Measurements from ENCODE around the gene GALNT9.

DNA sequence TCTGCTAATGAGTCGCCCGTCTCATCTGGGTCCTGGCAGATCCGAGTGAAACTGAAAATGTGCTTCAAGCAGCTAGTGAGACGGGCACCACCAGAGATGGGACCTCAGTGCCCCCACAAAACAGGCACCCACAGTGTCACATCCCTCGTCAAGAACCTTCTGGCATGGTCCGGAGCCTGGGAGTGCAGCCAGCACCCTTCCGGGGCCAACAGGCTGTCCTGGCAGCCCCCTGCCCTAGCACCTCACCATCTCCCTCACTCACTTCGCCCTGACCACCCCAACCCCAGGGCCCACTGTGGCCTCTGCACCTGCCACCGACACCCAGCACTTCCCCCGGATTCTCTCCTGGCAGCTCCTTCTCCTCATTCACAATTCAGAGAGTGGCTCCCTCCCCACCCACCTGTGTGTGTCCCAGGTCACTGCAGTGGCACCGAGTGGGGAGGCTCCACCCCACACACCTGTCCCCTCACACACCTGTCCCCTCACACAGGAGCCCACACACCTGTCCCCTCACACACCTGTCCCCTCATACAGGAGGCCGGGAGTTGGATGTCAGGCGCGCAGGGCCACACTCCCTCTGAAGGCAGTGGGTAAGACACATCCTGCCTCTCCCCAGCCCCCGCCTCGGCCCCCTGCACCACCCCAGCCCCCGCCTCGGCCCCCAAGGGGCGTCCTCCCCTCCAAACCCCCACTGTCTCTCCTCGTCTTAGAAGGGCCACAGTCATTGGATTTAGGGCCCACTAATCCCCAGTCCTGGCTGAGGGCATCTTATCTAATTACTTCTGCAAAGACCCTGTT lies 7.9 kb downstream of the GALNT9 start:
- TF ChIP-seq, protein P1, sequence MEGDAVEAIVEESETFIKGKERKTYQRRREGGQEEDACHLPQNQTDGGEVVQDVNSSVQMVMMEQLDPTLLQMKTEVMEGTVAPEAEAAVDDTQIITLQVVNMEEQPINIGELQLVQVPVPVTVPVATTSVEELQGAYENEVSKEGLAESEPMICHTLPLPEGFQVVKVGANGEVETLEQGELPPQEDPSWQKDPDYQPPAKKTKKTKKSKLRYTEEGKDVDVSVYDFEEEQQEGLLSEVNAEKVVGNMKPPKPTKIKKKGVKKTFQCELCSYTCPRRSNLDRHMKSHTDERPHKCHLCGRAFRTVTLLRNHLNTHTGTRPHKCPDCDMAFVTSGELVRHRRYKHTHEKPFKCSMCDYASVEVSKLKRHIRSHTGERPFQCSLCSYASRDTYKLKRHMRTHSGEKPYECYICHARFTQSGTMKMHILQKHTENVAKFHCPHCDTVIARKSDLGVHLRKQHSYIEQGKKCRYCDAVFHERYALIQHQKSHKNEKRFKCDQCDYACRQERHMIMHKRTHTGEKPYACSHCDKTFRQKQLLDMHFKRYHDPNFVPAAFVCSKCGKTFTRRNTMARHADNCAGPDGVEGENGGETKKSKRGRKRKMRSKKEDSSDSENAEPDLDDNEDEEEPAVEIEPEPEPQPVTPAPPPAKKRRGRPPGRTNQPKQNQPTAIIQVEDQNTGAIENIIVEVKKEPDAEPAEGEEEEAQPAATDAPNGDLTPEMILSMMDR (IDR thresholded peaks at IDR 0.05) = no peak
- no peak for TF ChIP-seq ZFX (IDR thresholded peaks at IDR 0.05; ENCODE audit: borderline replicate concordance)

Data from 22Rv1 (cell line).